GM18951 (cell line): Measurements from ENCODE around the gene TRH.
"Not testable (repeated sequence)": the region's sequence is repeated elsewhere in the genome, so short reads cannot be mapped to it uniquely, and the experiment has no call there.

ENCODE experiments used
- POLR2A ChIP-seq: IDR thresholded peaks from 4 replicates; pipeline ENCODE4 v1.6.1; 2011; ENCODE audit warnings: mild to moderate bottlenecking; ENCODE audit not compliant: insufficient read length, insufficient read depth; ENCODE audit errors: extremely low read depth
- in situ Hi-C: fragments of 300-500 bp; cut with MboI; formaldehyde crosslinking; loops from one replicate; pipeline ENCODE4 v1.12.0; 2022; ENCODE audit warnings: low sequenced_read_pairs, mixed read lengths, inconsistent platforms; ENCODE audit not compliant: unreplicated experiment

Gene TRH

GRCh38 chr3:129996073-129996472 lies 21.6 kb downstream of the TRH start:
- in situ Hi-C loops, result no loop called here
- TF ChIP-seq POLR2A, result no peak

- in situ Hi-C loops, result not testable (repeated sequence)
Observed at GRCh38 chr3:129999176-129999575, 24.7 kb downstream of the TRH start.

- in situ Hi-C loops, result not testable (repeated sequence)
Observed at GRCh38 chr3:130002666-130003598, 28.4 kb downstream of the TRH start.

DNA sequence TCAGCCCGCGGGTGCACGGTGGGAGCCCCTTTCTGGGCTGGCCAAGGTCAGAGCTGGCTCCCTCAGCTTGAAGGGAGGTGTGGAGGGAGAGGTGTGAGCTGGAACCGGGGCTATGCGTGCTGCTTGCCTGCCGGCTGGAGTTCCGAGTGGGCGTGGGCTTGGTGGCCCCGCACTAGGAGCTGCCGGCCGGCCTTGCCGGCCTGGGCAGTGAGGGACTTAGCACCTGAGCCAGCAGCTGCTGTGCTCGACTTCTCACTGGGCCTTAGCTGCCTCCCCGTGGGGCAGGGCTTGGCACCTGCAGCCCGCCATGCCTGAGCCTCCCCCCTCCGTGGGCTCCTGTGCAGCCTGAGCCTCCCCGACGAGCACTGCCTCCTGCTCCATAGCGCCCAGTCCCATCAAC lies 36.0 kb downstream of the TRH start:
- in situ Hi-C loops, result no loop called here
- no peak for TF ChIP-seq POLR2A

DNA sequence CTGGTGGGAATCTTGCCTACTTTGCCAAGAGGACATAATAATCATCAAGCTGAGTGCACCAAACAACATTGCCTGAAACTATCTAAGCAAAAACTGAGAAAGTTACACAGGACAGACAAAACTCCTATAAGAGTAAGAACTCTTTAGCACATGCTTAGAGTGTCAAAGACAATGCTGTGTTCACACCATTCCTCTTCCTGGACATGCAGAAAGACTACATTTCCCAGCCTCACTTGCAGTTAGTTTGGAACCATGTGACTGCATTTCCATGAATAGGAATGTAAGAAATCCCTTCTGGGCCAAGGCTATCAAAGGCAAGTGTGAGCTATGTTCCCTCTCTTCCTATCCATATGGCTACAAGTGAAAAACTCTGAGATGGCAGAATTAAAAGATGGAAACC lies 37.6 kb downstream of the TRH start:
- in situ Hi-C loops, result not testable (repeated sequence)

- in situ Hi-C loops, result not testable (repeated sequence)
Observed at GRCh38 chr3:130013246-130013645, 38.7 kb downstream of the TRH start.

- no peak for TF ChIP-seq POLR2A
- in situ Hi-C loops, result no loop called here
Observed at GRCh38 chr3:130014526-130014925, 40.0 kb downstream of the TRH start.

DNA sequence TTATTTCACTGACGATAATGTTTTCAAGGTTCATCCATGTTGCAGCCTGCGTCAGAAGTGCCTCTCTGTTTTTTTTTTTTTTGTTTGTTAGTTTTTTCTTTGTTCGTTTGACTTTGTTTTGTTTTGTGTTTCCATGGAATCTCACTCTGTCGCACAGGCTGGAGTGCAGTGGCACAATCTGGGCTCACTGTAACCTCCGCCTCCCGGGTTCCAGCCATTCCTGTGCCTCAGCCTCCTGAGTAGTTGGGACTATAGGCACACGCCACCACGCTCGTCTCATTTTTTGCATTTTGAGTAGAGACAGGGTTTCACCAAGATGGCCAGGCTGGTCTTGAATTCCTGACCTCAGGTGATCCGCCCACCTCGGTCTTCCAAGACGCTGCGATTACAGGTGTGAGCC lies 43.1 kb downstream of the TRH start:
- in situ Hi-C loops, result not testable (repeated sequence)

- in situ Hi-C loops, result loop anchor here (10.0 kb wide), 1 partner anchor 69 kb away; no protein-coding TSS in a partner anchor
Observed at GRCh38 chr3:130026146-130026829, 51.8 kb downstream of the TRH start.

- in situ Hi-C loops, result loop anchor here (10.0 kb wide), 1 partner anchor 67 kb away; no protein-coding TSS in a partner anchor
Observed at GRCh38 chr3:130027437-130027836, 52.9 kb downstream of the TRH start.
